Fibroblast of skin of scalp (primary cell): Measurements from ENCODE around the gene OAT.
A peak's percentile ranks its signal among the peaks of the same experiment; 100 is the strongest.
"Not testable (repeated sequence)": the region's sequence is repeated elsewhere in the genome, so short reads cannot be mapped to it uniquely, and the experiment has no call there.

Experiments
- DNase-seq: peaks from one replicate; pipeline ENCODE4 v3.0.0-alpha.2; 2013

Gene OAT

DNA sequence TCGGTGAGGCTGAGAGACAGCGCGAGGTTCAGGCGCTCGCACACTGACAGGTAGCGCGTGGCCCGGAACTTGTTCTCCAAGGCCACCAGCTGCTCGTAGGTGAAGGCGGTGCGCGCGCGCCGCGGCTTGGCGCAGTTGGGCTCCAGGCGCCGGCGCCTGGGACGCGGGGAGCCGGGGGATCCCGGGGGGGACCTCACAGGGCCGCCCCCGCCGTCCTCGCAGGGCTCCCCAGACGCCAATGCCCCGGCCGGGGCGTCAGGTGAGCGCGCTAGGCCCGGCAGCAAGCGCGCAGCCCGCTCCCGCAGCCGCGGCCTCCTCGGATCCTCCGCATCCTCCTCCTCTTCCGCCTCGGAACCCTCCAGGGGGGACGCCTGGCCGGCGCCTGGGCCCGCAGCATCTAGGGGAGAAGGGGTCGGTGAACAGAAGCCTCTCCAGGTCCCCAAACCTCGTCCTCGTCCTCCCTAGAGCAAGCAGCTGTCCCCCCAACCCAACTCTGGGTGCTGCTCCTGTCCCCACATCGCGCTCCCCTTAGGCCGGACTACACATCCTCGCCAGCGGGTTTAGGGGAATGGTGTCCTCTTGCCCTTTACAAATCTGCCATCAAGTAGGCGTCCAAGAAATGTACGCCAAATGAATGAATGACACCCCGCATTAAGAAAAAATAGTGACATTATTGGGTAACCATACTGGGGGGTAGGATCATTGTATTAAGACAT lies 29.2 kb upstream of the OAT start:
- no peak for DNase-seq

GRCh38 chr10:124446830-124447750 lies 28.4 kb upstream of the OAT start:
- DNase-seq, result no peak

DNA sequence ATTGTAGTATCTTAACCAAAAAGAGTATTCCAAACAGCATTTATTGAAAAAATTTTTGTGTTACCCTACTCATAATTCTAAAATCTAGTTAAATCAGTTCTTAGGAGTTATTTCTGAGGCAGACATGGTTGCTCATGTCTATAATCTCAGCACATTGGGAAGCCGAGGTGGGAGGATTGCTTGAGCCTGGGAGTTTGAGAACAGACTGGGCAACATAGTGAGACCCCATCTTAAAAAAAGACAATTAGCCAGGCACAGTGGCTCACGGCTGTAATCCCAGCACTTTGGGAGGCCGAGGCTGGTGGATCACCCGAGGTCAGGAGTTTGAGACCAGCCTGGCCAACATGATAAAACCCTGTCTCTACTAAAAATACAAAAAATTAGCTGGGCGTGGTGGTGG lies 23.0 kb upstream of the OAT start:
- DNase-seq, result not testable (repeated sequence)

- no peak for DNase-seq
Observed at GRCh38 chr10:124436191-124436638, 17.5 kb upstream of the OAT start.

DNA sequence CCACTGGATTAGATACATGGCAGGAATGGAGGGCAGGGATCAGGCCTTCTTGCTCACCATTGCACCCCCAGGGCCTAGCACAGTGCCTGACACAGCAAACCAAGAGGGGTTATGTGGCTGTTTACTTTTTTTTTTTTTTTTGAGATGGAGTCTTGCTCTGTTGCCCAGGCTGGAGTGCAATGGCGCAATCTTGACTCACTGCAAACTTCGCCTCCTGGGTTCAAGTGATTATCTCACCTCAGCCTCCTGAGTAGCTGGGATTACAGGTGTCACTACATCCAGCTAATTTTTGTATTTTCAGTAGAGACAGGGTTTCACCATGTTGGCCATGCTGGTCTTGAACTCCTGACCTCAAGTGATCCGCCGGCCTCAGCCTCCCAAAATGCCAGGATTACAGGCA lies 17.0 kb upstream of the OAT start:
- not testable (repeated sequence) for DNase-seq

DNA sequence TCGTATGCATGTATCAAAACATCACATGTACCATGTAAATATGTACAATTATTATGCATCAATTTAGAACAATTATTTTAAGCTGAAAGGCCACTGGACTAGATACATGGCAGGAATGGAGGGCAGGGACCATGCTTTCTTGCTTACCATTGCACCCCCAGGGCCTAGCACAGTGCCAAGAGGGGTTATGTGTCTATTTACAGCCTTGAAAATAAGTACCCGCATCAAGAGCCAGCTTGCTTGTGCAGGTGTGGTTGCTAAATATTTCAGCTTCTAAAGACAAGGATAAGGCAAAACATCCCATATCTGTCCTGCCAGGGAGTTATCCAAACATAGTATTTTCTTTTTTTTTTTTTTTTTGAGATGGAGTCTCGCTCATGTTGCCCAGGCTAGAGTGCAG lies 14.7 kb upstream of the OAT start:
- DNase-seq, result no peak

DNA sequence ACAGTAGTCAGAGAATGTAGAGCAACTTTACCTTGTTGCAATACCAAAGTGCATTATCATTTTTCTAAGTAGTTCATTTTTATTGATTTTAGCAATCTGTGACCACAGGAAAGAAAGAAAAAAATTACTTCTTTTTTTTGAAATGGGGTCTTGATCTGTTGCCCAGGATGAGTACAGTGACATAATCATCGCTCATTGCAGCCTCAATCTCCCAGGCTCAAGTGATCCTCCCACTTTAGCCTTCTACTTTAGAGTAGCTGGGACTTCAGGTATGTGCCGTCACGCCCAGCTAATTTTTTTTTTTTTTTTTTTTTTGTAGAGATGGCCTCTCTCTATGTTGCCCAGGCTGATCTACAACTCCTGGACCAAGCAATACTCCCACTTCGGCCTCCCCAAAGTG lies 11.4 kb upstream of the OAT start:
- no peak for DNase-seq

DNA sequence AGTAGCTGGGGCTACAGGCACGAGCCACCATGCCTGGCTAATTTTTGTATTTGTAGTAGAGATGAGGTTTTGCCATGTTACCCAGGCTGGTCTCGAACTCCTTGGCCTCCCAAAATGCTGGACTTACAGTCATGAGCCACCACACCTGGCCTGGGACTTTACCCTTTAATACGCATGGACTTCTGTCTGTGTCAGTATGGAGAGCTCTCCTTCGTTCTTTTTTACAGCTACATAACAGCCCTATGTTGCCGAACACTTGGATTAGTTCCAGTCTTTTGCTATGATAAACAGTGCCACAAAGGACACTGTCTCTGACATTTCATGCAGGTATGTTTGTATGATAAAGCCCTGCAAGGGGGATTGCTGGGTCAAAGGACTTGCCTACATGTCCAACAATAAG lies 10.9 kb upstream of the OAT start:
- DNase-seq, result no peak

DNA sequence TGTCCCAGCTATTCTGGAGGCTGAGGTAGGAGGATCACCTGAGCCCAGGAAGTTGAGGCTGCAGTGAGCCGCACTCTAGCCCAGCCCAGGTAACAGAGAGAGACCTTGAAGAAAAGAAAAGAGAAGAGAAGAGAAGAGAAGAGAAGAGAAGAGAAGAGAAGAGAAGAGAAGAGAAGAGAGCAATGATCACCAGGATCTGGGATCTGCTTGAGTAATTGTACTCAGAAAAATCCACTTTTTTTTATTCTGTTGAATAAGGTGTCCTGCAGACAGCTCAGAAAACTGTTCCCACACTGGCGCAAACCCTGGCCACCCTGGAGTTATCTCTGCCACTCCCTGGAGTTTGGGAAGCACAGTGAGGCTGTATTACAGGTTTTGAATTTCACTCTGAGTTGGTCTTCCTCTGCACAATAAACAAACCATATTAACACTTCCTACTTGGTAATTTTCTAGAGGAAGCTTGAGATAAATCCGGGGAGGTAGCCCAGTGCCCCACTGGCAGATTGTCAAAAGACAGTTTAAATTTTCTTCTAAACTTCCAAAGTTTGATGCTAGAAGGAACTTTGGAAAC lies 9.6 kb upstream of the OAT start:
- no peak for DNase-seq

- DNase-seq, result no peak
Observed at GRCh38 chr10:124425227-124425962, 6.7 kb upstream of the OAT start.

GRCh38 chr10:124423813-124424212 lies 5.1 kb upstream of the OAT start:
- DNase-seq, result no peak

DNA sequence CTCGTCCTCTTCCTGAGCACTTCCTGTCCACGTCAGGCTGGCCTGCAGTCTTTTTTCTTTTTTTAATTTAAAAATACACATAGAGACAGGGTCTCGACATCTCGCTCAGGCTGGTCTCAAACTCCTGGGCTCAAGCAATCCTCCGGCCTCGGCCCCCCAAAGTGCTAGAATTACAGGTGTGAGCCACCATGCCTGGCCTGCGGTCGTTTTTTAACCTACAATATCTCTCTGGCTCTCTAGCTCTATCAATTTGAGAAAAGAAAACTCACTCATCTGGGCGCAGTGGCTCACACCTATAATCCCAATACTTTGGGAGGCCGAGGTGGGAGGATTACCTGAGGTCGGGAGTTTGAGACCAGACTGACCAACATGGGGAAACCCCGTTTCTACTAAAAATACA lies 4.0 kb upstream of the OAT start:
- no peak for DNase-seq

- no peak for DNase-seq
Observed at GRCh38 chr10:124420254-124420653, 1.5 kb upstream of the OAT start.

DNA sequence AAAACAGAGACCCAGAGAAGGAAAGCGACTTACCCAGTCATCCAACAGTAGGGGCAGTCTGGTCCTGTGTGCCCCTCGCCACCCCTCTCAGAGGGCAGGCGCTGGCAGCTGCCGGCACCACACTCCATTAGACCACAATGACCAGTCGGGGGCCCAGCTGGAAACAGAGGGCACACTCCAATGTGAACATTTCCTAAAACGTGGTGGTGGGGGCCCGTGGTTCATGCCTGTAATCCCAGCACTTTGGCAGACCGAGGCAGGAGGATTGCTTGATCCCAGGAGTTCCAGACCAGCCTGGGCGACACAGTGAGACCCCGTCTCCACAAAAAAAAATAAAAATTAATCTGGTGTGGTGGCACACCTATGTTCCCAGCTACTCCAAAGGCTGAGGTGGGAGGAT lies 912 bp upstream of the OAT start:
- DNase-seq, result no peak

GRCh38 chr10:124417895-124418725 lies 613 bp downstream of the OAT start:
- DNase-seq, result peak; percentile 57

- no peak for DNase-seq
Observed at GRCh38 chr10:124416733-124417132, 2.0 kb downstream of the OAT start.

DNA sequence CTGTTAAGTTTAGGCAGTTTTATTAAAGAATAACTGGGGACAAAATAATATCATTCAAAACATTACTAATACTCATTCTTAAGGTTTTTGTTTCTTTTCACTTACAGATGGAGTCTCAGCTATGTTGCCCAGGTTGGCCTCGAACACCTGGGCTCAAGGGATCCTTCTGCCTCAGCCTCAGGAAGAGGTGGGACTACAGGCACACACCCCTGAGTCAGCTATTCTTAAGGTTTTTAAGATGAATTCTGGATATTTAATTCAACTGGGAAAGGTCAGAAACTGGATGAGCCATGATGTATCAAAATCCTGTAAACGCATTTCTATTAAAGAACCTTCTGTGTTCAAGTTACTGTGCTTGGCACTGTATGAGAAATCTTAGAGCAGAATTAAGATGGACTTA lies 3.5 kb downstream of the OAT start:
- DNase-seq, result no peak

- DNase-seq, result no peak
Observed at GRCh38 chr10:124414076-124414475, 4.6 kb downstream of the OAT start.

DNA sequence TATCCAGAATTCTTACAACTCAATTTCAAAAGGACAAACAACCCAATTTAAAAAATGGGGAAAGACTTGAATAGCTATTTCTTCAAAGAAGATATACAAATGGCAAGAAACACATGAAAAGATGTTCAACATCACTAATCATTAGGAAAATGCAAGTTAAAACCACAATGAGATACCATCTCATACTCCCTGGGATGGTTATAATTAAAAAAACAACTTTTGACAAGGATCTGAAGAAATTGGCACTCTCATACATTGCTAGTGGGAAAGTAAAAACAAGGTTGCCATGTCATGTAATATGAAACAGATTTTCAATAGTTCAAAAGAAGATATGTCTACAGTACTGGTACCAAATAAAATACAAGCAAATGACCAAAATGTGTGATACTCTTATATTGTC lies 9.0 kb downstream of the OAT start:
- DNase-seq, result no peak

DNA sequence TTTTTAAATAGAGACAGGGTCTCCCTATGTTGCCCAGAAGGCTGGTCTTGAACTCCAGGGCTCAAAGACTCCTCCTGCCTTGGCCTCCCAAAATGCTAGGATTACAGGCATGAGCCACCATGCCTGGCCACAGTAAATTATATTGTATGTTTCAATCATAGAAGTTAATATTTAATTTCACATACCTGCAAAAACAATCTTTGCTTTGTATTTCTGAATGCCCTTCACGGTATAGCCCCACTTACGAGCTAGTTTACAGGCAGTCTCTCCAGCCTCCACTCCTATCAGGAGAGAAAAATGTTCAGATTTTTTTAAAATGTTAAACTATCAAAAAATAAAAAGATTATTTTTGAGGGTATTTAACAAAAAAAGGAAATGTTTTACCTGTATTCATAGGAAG lies 10.4 kb downstream of the OAT start:
- no peak for DNase-seq

GRCh38 chr10:124407456-124407855 lies 11.3 kb downstream of the OAT start:
- no peak for DNase-seq

DNA sequence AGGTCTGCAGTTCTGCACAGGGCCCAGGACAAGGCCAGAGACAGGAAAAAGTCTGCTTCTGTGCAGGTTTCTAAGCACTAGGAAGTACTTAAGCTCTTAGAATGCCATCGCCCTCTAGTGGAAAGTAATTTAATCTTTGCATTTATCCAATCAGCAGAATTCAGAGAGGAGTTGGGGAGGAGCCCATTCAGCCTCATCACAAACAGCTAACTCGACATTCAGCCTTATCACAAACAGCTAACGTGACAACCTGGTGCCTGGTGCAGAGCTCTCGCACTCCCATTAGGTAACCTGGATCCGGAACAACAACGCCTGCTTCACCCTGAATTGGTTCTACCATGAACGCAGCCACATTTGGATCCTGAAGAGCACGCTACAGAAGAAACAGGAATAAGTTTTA lies 15.2 kb downstream of the OAT start:
- peak; percentile 75 for DNase-seq
